ENCODE measurements around the gene TSC1. TPM values are rescaled to one million over a fixed set of nuclear protein-coding genes. Genes with fewer than 3 reads are reported as not detected.

TSC1 gene
- total and polyA plus RNA-seq, 2 donors (not counting 3 experiments of a cell fraction or from before 2014, with no cell fraction given), result 43.9 to 51.2 TPM

DNA sequence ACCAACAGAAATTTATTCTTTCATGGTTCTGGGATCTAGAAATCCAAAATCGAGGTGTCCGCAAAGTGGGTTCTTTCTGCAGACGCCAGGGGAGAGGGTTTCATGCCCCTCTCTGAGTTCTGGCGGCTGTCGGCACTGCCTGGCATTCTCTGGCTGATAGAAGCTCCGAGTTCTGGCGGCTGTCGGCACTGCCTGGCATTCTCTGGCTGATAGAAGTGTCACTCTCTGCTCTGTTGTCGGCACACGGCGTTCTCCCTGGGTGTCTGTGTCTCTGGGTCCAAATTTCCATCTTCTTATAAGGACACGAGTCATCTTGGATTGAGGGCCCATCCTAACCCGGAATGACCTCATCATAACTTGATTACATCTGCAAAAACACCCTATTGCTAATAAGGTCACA is 41.7 kb upstream of the TSC1 start:
- Histone ChIP-seq H3K4me1 (ENCODE audit: control insufficient read depth, extremely low read depth, insufficient read depth, low read length) (no peaks in the 10 kb centered on the region), H3K27ac (ENCODE audit: insufficient read depth, low read depth, low read length) (no peak overlapping the region), H3K4me2 (ENCODE audit: insufficient read depth, low read length) (no peak overlapping the region), H3K4me3 (replicated peaks in 1 of 3; ENCODE audit: insufficient read depth in 1 of 3, low read depth in 1 of 3, low read length in 3 of 3) (no peak overlapping the region), H3K36me3 (ENCODE audit: control insufficient read depth in 2 of 2, extremely low read depth in 1 of 2, insufficient read depth in 2 of 2, low read length in 2 of 2) (no peaks in the 10 kb centered on the region), H3K9ac (replicated peaks; ENCODE audit: extremely low read depth, insufficient read depth, low read length) (no peak overlapping the region), H3K27me3 (ENCODE audit: control insufficient read depth in 2 of 2, insufficient read depth in 2 of 2, low read length in 2 of 2) (peaks cover 0 to 2% of the 10 kb centered on the region in 2 experiments), H3K79me2 (ENCODE audit: control insufficient read depth, insufficient read depth, low read length) (no peaks in the 10 kb centered on the region), H3K9me3 (replicated peaks; ENCODE audit: control insufficient read depth, insufficient read depth, low read length) (no peaks in the 10 kb centered on the region), H3K9me1 (replicated peaks; ENCODE audit: control insufficient read depth, extremely low read depth, insufficient read depth, low read length) (no peaks in the 10 kb centered on the region), H2AFZ (ENCODE audit: low read depth, low read length) (no peak overlapping the region), H4K20me1 (replicated peaks; ENCODE audit: control insufficient read depth, extremely low read depth, insufficient read depth, low read length) (no peaks in the 10 kb centered on the region)
- ChIA-PET POLR2A (no interaction called here), CTCF (no interaction called here)
- intact Hi-C loops (cut with micrococcal nuclease) (no loop called here), dilution Hi-C loops (cut with MboI; ENCODE audit: extremely low pct_ligation_motif_present, low sequenced_read_pairs) (no loop called here)
- BruUV-seq (replicated peaks), result no TSS peak
- FAIRE-seq, result no peak
- TF ChIP-seq FOS (IDR thresholded peaks at IDR 0.05; ENCODE audit: borderline replicate concordance, insufficient read depth, low read length), result no peak
- no peak for DNase-seq (ENCODE audit: low read depth, low spot score)

DNA sequence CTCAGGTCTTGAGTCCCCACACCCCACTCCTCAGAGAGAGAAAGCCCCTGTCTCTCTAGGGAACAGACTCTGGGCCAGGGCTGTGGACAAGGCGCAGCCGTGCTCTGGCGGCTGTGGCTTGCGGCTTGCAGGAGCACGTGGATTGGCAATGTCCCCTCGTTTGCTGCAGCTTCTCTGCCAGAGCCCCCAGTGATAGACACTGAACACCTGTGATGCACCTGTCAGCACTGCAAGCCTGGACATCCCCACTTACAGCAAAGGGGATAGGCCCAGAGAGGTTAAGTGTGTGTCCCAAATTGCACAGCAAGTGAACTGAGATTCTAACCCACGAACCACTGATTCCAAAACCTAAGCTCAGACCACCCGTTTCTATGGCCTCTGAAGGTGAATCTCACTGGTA is 41.1 kb upstream of the TSC1 start:
- dilution Hi-C loops (cut with MboI; ENCODE audit: extremely low pct_ligation_motif_present, low sequenced_read_pairs) (no loop called here), intact Hi-C loops (cut with micrococcal nuclease) (no loop called here)
- Histone ChIP-seq H3K4me2 (ENCODE audit: insufficient read depth, low read length) (no peak overlapping the region), H3K9me1 (replicated peaks; ENCODE audit: control insufficient read depth, extremely low read depth, insufficient read depth, low read length) (no peaks in the 10 kb centered on the region), H2AFZ (ENCODE audit: low read depth, low read length) (no peak overlapping the region), H3K9me3 (replicated peaks; ENCODE audit: control insufficient read depth, insufficient read depth, low read length) (no peaks in the 10 kb centered on the region), H3K4me3 (replicated peaks in 1 of 3; ENCODE audit: insufficient read depth in 1 of 3, low read depth in 1 of 3, low read length in 3 of 3) (no peak overlapping the region), H3K79me2 (ENCODE audit: control insufficient read depth, insufficient read depth, low read length) (no peaks in the 10 kb centered on the region), H3K27me3 (ENCODE audit: control insufficient read depth in 2 of 2, insufficient read depth in 2 of 2, low read length in 2 of 2) (peaks cover 2 to 3% of the 10 kb centered on the region in 2 experiments), H3K9ac (replicated peaks; ENCODE audit: extremely low read depth, insufficient read depth, low read length) (no peak overlapping the region), H3K27ac (ENCODE audit: insufficient read depth, low read depth, low read length) (no peak overlapping the region), H3K4me1 (ENCODE audit: control insufficient read depth, extremely low read depth, insufficient read depth, low read length) (no peaks in the 10 kb centered on the region), H3K36me3 (ENCODE audit: control insufficient read depth in 2 of 2, extremely low read depth in 1 of 2, insufficient read depth in 2 of 2, low read length in 2 of 2) (no peaks in the 10 kb centered on the region), H4K20me1 (replicated peaks; ENCODE audit: control insufficient read depth, extremely low read depth, insufficient read depth, low read length) (no peaks in the 10 kb centered on the region)
- no TSS peak for BruUV-seq (replicated peaks)
- POLR2A ChIA-PET, result no interaction called here
- FAIRE-seq (no peak), DNase-seq (ENCODE audit: low read depth, low spot score) (no peak)
- TF ChIP-seq GATA2 (IDR thresholded peaks at IDR 0.05; ENCODE audit: insufficient read depth, insufficient read length, low read depth, low read length) (no peak), FOS (IDR thresholded peaks at IDR 0.05; ENCODE audit: borderline replicate concordance, insufficient read depth, low read length) (no peak), POLR2A (IDR thresholded peaks at IDR 0.05; ENCODE audit: low read depth, low read length) (no peak), EZH2 (IDR thresholded peaks at IDR 0.05; ENCODE audit: borderline replicate concordance, low read depth, low read length, severe bottlenecking) (no peak), MYC (IDR thresholded peaks at IDR 0.05; ENCODE audit: low read depth, low read length) (no peak), POLR2AphosphoS5 (IDR thresholded peaks at IDR 0.05; ENCODE audit: insufficient read depth, low read depth, low read length) (no peak), JUN (IDR thresholded peaks at IDR 0.05; ENCODE audit: borderline replicate concordance, insufficient read depth, insufficient read length, low read depth) (no peak)
- TF ChIP-seq, protein P1, sequence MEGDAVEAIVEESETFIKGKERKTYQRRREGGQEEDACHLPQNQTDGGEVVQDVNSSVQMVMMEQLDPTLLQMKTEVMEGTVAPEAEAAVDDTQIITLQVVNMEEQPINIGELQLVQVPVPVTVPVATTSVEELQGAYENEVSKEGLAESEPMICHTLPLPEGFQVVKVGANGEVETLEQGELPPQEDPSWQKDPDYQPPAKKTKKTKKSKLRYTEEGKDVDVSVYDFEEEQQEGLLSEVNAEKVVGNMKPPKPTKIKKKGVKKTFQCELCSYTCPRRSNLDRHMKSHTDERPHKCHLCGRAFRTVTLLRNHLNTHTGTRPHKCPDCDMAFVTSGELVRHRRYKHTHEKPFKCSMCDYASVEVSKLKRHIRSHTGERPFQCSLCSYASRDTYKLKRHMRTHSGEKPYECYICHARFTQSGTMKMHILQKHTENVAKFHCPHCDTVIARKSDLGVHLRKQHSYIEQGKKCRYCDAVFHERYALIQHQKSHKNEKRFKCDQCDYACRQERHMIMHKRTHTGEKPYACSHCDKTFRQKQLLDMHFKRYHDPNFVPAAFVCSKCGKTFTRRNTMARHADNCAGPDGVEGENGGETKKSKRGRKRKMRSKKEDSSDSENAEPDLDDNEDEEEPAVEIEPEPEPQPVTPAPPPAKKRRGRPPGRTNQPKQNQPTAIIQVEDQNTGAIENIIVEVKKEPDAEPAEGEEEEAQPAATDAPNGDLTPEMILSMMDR (IDR thresholded peaks at IDR 0.05; ENCODE audit: extremely low read depth in 1 of 2, insufficient read depth in 1 of 2, low read depth in 1 of 2, low read length in 2 of 2), result no peak
- TF ChIP-seq, protein P2, sequence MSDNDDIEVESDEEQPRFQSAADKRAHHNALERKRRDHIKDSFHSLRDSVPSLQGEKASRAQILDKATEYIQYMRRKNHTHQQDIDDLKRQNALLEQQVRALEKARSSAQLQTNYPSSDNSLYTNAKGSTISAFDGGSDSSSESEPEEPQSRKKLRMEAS (IDR thresholded peaks at IDR 0.05; ENCODE audit: insufficient read depth, insufficient read length), result no peak
- CTCF ChIA-PET, result no interaction called here
